Measurements from ENCODE around the gene ADD3. TPM values are rescaled to one million over a fixed set of nuclear protein-coding genes. Genes with fewer than 3 reads are reported as not detected.

Gene ADD3, protein sequence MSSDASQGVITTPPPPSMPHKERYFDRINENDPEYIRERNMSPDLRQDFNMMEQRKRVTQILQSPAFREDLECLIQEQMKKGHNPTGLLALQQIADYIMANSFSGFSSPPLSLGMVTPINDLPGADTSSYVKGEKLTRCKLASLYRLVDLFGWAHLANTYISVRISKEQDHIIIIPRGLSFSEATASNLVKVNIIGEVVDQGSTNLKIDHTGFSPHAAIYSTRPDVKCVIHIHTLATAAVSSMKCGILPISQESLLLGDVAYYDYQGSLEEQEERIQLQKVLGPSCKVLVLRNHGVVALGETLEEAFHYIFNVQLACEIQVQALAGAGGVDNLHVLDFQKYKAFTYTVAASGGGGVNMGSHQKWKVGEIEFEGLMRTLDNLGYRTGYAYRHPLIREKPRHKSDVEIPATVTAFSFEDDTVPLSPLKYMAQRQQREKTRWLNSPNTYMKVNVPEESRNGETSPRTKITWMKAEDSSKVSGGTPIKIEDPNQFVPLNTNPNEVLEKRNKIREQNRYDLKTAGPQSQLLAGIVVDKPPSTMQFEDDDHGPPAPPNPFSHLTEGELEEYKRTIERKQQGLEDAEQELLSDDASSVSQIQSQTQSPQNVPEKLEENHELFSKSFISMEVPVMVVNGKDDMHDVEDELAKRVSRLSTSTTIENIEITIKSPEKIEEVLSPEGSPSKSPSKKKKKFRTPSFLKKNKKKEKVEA
- total RNA-seq (2022; extraction: Qiagen RNA extraction; ENCODE audit: low read depth): 4.6 to 6.2 TPM (median 5.6 TPM) in 5 replicates

DNA sequence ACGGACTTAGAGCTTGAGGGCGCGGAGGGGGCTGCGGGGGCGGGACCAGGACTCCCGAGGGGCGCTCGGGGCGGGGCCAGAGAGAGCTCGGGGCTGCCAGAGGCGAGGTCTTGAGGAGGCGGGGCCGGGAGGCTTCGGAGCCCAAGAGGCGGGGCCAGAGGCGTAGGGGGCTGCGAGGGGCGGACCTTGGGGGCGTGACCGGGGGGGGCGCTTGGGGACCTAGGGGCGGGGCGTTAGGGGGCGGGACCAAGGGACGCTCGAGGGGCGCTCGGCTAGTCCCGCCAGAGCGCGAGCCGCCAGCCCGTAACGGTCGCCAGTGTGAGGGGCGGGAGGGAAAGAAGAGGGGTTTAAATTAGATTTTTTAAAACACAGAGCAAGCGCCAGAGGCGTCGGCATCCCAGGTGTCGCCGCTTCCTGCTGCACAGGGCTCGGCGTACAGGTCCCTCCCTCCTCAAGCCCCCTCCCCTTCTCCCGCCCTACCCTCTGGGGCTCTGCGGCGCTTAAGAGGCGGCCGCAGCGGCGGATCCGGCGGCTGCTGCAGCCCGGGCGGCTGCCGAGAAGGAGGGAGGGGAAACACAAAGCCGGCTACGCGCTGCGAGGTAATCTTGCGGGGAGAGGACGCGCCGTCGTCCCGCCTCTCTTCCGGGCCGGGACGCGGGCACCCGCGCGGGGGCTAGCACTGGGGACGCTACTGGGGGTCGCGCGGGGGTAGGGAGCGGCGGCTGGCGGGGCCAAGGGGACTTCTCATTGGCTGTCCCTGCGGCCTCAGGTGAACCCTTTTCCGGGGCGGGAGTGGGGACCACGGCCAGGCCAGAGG lies at the start of gene ADD3:
ADD3 (plus strand) TSS at position 284 of the 817 bp plus-strand sequence. CDS start 92,670 bp downstream, outside the sequence.

Other genes starting within 250 kb of the ADD3 start
- 35.2 to 39.2 TPM (median 37.0 TPM) in 5 replicates for gene XPNPEP1, start 84.5 kb upstream of the ADD3 start, total RNA-seq (2022; extraction: Qiagen RNA extraction; ENCODE audit: low read depth)
- gene MXI1, start 199.6 kb downstream of the ADD3 start, total RNA-seq (2022; extraction: Qiagen RNA extraction; ENCODE audit: low read depth): 5.5 to 8.0 TPM (median 7.2 TPM) in 5 replicates